Endothelial cell (in vitro differentiated cells): Measurements from ENCODE around the gene ZDHHC1. TPM values are rescaled to one million over a fixed set of nuclear protein-coding genes. Genes with fewer than 3 reads are reported as not detected.
A peak's percentile ranks its signal among the peaks of the same experiment; 100 is the strongest.

Experiments used
- DNase-seq: peaks from one replicate; pipeline ENCODE4 v3.0.0; 2021; ENCODE audit warnings: low spot score
- H3K27ac Mint-ChIP-seq: one replicate; pipeline ENCODE4 v1.8.0; 2021; ENCODE audit warnings: mixed read lengths, inconsistent platforms; ENCODE audit not compliant: unreplicated experiment
- H3K27me3 Mint-ChIP-seq: one replicate; pipeline ENCODE4 v1.8.0; 2021; ENCODE audit warnings: mild to moderate bottlenecking, moderate library complexity, mixed read lengths, inconsistent platforms; ENCODE audit not compliant: unreplicated experiment
- H3K36me3 Mint-ChIP-seq: one replicate; pipeline ENCODE4 v1.8.0; 2021; ENCODE audit warnings: mild to moderate bottlenecking, low read depth, mixed read lengths, inconsistent platforms; ENCODE audit not compliant: unreplicated experiment
- H3K4me1 Mint-ChIP-seq: one replicate; pipeline ENCODE4 v1.8.0; 2021; ENCODE audit warnings: mild to moderate bottlenecking, mixed read lengths, inconsistent platforms; ENCODE audit not compliant: unreplicated experiment
- H3K4me3 Mint-ChIP-seq: one replicate; pipeline ENCODE4 v1.8.0; 2021; ENCODE audit warnings: mild to moderate bottlenecking, mixed read lengths, inconsistent platforms; ENCODE audit not compliant: unreplicated experiment
- H3K9me3 Mint-ChIP-seq: one replicate; pipeline ENCODE4 v1.8.0; 2021; ENCODE audit warnings: mixed read lengths, inconsistent platforms; ENCODE audit not compliant: unreplicated experiment
- CTCF ChIP-seq: fragments of 200-600 bp; sonication (generic); IDR thresholded peaks from one replicate; pipeline ENCODE4 v1.5.0; 2021; ENCODE audit warnings: antibody characterized with exemption; ENCODE audit not compliant: unreplicated experiment
- total RNA-seq: library from RNA; stranded (reverse); fragmentation: NEBNext Ultra II Directional; extraction: Animal tissue kit (Norgen Biotek cat#: 25700); gene quantifications from one replicate; pipeline ENCODE4 v1.2.1, GENCODE V29; 2021; ENCODE audit not compliant: unreplicated experiment

Gene ZDHHC1
- total RNA-seq, 1 donor from 2014 or later, result 7.2 TPM

GRCh38 chr16:67399749-67400704 is 16.2 kb downstream of the ZDHHC1 start:
- no peak for DNase-seq
- H3K27me3 Mint-ChIP-seq, result peaks cover 6% of the 10 kb centered on the region
- peak; percentile 27 for TF ChIP-seq CTCF

GRCh38 chr16:67399218-67399733 is 17.0 kb downstream of the ZDHHC1 start:
- Mint-ChIP-seq H3K9me3 (no peaks in the 10 kb centered on the region), H3K36me3 (peaks cover 3% of the 10 kb centered on the region), H3K27me3 (peaks cover 6% of the 10 kb centered on the region), H3K4me3 (no peak overlapping the region), H3K4me1 (peaks cover 12% of the 10 kb centered on the region), H3K27ac (no peak overlapping the region)
- TF ChIP-seq CTCF, result peak; percentile 80
- DNase-seq, result peak; percentile 83

More at GRCh38 chr16:67399749-67400704, 16.2 kb downstream of the ZDHHC1 start:
- Mint-ChIP-seq H3K4me3 (no peak overlapping the region), H3K36me3 (peaks cover 3% of the 10 kb centered on the region), H3K9me3 (no peaks in the 10 kb centered on the region), H3K4me1 (peaks cover 13% of the 10 kb centered on the region), H3K27ac (no peak overlapping the region)

- Mint-ChIP-seq H3K4me3 (no peak overlapping the region), H3K36me3 (peaks cover 3% of the 10 kb centered on the region), H3K9me3 (no peaks in the 10 kb centered on the region), H3K27me3 (peaks cover 9% of the 10 kb centered on the region), H3K4me1 (peaks cover 7% of the 10 kb centered on the region), H3K27ac (no peak overlapping the region)
- no peak for TF ChIP-seq CTCF
- no peak for DNase-seq
These were observed 17.6 kb downstream of the ZDHHC1 start for GRCh38 chr16:67398546-67399217.

GRCh38 chr16:67397812-67398545 is 18.3 kb downstream of the ZDHHC1 start:
- peaks cover 3% of the 10 kb centered on the region for H3K4me1 Mint-ChIP-seq
- no peak for TF ChIP-seq CTCF
- H3K27ac Mint-ChIP-seq, result no peak overlapping the region
- no peaks in the 10 kb centered on the region for H3K36me3 Mint-ChIP-seq
- peaks cover 7% of the 10 kb centered on the region for H3K27me3 Mint-ChIP-seq
- no peak overlapping the region for H3K4me3 Mint-ChIP-seq
- no peak for DNase-seq
- no peaks in the 10 kb centered on the region for H3K9me3 Mint-ChIP-seq
